HG03575 (cell line): Measurements from ENCODE around the gene PHC2.

ENCODE experiments used
- ATAC-seq: cut with Tn5 transposase; IDR thresholded peaks from one replicate; pipeline ENCODE4 v1.9.1; 2021; ENCODE audit not compliant: unreplicated experiment, insufficient number of reproducible peaks, low FRiP score; ENCODE audit errors: extremely low read depth

Gene PHC2

DNA sequence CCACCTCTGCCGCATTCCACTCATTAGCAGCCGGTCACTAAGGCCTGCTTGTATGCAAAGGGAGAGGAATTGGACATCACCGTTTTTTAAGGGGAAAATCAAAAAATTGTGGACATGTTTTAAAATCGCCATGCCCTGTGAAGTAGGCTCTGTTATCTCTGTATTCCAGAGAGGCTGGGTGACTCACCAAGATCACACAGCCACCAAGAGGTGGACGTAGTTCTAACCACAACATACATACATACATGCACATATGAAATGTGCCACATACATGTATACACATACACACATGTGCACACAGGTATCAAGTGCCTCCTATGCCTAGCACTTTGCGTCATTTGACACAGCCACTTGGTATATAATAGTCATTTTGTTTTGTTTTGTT lies 25.6 kb upstream of the PHC2 start:
- ATAC-seq = no peak

DNA sequence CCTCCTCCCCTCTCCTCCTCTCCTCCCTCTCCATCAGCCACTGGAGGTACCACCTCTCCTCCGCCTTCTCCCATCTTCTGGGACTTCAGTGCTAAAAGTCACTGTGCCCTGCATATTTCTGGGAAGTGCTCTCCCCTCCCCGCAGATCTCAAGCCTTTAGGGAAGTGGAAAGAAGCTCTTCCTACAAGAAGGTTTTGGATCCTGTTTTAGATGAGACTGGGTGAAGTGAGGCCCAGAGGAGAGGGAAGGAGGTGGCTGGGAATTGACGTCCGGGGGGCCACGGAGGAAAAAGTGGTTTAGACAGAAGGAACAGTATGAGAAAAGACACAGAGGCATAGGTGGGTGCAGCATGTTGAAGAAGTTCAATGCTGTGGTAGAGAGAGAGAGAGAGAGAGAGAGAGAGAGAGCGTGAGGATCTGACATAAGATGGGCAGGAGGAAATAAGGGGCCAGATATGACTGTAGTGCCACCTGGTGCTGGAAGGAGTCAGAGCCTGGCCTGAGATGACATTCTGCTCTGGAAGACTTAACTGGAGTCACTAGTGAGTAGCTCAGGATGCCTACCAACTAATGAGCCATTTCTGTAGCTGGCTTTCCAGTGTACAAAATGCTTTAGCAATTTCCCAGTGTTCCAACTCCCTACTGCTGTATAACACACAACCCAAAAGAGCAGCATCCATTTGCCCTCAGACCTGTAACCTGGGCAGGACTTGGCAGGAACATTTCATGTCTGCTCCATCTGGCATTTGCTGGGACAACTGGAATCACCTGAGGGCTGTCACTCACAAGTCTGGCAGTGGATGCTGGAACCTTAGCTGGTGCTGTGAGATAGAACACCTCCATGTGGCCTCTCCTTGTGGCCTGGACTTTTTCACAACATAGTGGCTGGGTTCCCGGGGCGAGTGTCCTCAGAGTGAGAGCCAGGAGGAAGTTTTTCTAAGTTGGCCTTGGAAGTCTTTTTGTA lies 24.9 kb upstream of the PHC2 start:
- ATAC-seq = no peak

DNA sequence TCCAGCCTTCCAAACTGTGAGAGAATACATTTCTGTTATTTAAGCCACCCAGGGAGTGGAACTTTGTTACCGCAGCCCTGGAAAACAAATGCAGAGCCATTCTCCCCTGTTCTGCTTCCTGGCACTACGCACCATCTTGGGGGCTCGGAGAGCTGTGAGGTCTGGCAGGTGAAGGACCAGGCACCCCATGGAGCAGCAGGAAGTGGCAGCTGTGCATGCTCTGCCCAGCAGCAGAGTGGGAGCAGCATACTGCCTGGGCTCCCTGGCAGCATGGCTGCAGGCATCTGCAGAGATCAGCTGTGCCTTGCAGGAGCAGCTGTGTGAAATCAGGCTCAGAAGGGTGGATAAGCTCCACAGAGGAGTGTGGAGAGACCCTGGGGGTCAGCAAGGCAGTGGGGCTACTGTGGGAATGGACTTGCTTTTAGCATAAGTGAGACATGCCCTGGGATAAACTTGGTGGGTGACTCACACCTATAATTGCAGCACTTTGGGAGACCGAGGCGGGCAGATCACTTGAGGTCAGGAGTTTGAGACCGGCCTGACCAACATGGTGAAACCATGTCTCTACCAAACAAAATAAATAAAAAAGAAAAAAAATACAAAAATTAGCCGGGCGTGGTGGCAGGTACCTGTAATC lies 23.9 kb upstream of the PHC2 start:
- ATAC-seq = no peak

DNA sequence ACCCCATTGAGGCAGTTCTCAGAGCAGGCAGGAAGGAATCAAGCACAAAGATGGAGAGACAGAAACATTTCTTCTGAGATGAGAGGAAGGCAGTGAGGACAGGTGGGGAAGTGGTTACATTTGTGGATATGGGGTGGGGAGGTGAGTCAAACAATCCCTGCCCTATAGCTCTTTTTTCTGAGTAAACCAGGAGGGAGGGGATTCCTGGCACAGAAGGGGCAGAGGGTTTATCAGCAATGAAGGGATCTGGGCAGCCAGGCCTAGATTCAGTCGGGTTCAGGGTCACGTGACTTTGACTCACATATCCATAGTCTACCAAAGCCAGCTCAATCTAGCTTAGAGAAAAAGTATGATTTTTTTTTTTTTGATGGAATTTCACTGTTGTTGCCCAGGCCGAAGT lies 15.7 kb upstream of the PHC2 start:
- no peak for ATAC-seq

DNA sequence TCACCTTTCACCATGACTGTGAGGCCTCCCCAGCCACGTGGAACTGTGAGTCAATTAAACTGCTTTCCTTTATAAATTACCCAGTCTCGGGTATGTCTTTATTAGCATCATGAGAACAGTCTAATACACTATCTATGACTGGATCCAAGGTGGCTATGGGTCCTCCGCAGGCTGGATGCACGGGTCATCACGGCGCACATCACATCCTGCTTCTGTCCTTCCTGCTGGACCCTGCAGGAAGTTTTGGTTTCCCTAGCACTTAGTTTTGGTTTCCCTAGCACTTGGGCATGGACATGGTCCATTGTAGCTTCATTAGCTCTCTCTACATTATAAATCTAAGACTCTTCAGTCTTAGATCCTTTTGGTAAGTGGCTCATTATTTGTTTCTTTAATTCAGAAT lies 14.2 kb upstream of the PHC2 start:
- no peak for ATAC-seq

DNA sequence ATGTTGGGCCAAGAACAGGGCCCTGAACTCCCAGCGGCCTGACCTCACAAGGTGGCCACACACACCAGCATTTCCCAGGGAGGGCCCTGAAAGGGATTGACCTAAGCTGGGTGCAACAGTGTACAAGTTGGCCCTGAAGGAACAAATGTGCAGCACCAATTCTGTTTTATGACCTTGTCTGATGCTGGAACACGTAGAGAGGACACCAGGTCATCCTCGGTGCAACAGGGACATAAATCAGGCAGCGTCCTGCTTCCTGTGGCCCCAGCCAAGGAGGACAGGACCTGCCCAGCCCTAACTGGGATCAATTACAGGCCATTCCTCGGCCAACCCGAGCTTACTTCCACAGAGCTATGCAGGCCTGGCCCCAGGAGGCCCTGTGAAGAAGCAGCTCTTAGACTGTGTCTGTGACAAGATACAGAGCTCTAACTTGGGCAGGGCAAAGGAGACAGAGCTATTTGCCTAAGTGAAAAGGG lies 12.8 kb upstream of the PHC2 start:
- no peak for ATAC-seq

DNA sequence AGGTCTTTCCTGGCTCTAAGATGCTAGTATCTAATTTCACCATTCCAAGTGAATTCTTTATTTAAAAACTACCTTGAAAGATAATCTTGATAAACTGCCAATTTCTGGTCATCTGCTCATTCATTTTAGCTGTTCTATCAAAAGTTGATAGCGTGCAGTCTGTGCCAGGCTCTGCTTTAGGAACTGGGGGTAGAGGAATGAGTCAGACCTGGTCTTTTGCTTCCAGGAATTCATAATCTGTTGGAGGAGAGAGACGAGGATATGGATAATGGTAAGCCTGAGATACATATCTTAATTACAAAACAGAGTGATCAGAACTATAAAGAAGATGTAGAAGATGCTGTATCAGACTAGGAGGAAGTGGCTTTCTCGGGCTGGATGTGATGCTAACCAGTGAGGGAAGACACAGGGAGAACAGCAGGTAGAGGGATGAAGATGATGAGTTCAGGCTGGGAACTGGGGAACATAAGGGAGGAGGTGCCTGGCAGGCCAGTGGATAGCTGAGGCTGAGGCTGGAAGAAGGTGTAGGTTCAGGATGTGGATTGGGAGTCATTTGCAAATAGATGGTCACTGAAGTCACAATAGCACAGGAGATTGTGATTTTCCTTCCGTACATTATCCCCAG lies 12.3 kb upstream of the PHC2 start:
- no peak for ATAC-seq

DNA sequence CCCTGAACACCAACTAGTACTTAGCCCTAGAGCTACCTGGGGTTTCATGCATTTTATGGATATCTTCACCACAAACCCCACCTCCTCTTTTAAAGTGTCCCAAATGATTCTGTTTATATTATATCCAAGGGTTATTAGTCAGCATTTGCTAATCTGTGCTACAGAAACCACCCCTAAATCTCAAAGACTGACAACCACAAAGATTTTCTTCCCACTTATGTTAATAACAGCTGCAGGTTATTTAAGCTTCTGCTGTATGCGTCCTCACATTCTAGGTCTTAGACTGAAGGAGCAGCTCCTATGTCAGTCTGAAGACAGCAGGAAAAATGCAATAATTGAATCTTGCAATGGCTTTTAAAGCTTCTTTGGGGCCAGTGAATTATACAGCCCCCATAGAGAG lies 11.2 kb upstream of the PHC2 start:
- no peak for ATAC-seq

DNA sequence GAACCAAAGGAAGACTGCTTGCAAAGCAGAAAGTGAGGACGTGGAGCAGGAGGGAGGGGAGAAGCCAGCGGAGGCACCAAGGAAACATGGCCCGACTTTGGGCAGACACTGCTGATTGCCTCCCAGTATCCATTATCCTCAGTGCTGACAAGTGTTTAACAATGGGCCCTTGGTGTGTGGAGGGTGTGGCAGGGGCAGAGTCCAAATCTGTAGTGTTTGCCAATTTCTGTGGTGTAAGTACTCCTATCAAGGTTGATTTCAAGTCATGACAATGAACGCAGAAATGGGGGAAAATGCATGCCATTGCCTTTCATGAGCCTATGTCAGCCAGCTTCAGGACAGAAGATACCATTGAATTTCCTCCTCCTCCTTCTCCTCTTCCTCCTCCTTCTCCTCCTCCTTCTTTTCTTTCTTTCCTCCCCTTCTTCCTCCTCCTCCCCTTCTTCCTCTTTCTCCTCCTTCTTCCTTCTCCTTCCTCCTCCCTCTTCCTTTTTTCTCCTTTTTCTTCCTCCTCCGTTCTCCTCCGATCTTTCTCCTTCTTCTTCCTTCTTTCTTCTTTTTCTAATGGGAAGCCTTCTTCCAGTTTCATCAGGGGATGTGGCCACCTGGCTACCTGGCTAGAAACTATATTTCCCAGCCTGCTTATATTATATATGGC lies 10.3 kb upstream of the PHC2 start:
- no peak for ATAC-seq

DNA sequence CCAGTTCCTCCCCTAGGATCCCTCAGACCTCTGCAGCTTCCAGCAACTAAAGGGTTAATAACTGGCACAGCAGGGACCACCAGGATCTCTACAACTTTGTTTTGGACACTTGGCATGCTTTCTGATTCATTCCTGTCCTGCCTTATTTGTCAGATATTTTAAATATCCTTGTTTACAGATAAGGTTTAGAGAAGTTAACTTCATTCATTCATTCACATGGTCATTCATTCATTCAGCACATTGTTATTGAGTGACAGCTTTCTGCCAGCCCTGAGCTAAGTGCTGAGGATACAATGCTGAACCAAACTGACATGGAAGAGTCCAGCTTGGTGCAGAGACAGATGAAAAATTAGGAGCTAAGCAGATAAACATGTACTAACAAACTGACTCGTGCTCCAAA lies 8.8 kb upstream of the PHC2 start:
- no peak for ATAC-seq

DNA sequence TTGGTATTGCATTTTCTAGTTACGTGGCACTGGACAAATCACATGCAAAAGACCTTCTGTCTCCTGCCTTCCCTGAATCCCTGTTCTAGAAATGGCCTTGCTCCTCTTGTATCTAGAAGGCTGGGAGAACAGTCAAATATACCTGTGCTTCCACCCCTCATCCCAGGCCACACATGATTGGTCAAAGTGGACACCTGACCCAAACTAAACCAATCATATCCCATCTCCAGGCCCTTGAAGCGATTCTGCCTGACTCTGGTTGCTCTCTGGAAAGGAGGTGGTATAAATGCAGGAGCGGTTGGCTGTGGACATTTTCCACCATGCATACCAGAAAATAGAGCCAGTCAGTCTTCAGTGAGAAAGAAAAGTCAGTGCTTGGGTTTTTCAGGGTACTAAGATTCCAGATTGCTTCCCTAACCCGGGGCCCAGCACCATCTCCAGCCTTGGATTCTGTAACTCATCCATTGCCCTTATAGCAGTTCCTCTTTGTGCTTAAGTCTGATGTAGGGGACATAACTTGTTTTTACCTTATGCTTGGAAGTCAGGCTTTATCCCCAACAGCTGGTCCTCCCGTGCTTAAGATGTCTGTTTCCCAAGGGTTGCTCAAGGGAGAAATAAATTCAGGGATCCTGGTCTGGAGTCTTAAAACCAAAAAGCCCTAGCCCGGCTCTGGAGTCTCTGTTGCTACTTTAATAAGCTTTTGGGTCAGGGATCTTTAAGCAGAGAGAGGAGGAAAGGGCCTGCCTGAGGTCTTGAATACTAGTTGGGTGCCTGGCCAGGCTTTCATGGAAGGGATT lies 7.7 kb upstream of the PHC2 start:
- no peak for ATAC-seq

DNA sequence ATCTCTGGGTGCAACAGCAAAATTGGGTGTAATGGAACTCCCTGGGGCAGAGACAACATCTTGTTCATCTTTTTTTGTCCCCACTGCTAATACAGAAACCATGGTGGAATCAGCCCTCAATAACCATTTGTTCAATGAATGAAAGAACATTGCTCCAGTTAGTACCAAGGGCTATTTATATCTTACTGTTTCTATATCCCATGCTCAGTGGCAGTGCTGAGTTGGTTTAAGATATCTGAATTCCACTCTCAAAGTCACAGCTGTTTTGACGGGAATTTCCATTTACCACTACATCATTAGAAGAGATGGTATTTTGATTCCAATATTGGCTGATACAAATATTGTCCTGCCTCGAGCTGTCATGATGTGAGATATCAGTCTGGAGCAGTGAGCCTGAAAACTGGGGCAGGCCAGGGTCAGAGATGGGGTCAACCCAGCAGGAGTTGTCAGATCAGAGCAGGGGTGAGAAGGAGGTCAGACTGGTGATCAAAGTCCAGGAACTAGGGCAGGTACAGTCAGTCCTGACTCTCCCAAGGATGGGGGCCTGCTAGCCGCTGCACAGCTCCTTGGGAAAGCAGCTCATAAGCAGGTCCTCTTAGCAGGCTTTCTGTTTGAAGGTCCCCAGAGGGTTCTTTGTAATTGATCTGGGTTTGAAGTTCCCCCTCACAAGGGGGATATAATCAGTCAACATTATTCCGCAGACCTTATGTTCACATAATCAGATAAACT lies 5.8 kb upstream of the PHC2 start:
- no peak for ATAC-seq

DNA sequence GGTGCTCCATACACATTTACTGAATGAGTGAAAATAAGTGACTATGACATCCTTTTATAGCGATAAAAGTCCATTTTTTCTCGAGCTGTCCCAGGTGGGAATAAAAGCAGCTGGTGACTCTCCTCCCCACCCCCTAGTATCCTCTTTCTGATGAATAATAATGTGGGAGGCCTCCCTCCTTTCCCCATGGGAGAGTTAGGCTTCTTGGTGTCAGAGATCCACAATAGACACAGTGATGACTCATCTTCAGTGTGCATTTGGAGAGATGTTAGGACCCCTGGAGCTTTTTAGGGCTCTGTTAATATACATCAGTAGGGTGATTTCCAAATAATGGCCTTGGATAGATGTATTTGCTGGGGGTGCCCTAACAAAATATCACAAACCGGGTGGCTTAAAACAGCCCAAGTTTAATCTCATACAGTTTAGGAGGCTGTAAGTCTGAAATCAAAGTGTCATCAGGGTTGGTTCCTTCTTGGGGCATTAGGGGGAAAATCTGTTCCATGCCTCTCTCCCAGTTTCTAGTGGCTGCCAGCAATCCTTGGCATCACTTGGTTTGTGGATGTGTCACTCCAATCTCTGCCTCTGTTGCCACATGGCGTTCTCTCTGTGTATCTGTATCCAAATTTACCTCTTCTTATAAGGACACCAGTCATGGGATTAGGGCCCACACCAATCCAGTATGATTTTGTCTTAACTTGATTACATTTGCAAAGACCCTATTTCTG lies 4.4 kb upstream of the PHC2 start:
- no peak for ATAC-seq

DNA sequence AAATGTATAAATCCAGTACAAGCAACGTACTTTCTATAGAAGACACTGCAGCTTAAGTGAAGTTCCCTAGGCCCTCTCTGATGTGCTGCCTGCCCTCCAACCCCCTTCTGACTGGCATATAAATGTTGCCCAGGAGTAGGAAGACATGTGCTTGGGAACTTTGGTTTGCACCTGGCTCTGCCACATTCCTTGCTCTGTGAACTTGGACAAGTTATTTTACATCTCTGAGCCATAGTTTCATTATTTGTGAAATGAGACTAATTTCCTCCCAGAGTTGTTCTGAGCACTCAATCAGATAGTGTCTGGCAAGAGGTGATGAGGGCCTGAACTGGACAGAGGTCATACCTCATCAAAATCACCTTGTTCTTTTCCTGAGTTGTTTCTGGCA lies 3.5 kb upstream of the PHC2 start:
- ATAC-seq = no peak

DNA sequence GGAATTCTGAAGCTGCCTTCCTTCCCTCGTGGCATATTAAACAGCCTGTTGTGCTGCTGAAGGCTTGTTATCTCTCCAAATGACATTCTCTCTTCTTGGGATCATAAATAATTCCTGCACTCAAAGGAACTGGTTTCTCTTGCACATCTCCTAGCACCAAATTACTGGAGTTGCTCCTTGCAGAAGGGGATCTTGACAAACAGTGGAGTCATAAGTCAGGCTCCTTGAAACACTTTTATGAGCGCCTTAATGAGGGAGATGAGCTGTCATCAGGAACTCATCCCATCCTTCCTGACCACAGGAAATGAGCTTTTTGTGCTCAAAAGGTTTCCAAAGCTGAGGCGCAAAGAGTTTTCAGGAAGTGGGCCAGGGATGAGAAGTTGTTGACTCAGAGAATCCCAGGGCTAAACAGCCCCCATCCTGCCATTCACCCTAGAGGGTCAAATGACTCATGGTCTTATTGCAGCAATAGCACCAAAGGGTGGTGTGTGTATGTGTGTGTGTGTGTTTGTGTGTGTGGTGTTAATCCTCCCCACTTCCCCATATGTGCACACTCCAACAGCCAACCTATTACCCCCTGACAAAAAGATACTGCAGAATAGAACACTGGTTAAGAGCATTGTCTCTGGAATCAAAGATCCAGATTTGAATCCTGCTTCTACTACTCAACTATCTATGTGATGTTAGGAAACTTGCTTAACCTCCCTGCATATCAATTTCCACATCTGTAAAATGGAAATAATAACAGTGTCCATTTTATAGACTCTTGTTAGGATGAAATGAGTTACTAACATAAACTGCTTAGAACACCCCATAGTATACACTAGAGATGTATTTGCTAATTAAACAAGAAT lies 2.8 kb upstream of the PHC2 start:
- ATAC-seq = no peak

DNA sequence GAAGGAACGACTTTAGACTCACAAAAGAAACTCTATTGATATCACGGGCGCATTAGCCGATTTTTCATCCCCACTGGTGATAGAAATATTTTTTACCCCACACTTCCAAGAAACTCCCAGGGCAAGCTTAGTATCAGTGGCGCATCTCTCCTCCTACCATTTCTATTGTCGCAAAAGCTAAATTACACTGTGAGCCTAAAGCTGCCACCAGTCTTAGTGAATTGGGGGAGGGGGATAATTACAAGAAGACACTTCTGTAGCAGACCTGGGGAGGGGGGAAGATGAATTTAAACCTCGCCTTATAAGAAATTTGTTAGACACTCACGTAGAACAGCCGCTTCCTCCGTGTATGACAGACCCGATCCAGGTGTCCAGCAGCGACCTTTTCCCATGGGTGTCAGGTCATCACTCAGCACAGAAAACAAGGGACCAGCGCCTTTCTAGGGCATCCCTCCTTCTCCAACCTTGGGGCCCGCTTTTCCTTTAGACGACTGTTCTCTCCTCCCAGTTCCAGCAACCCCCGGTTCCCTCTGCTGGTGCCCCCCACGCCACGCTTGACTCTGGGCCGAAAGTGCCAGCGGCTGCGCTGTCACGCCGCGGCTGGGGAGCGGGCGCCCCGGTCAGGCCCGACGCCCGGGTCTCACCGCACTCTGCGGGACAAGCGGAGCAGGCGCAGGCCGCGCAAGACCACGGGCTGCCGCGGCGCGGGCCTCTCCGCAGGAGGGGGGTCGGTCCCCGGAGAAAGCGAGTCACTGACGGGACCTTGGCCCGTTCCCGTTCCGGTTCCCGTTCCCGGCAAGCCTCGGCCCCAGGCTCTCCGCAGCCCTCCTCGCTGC lies 821 bp downstream of the PHC2 start:
- no peak for ATAC-seq
